Large intestine (tissue), 3 donors: ENCODE results near the gene KCNIP3. TPM values are rescaled to one million over a fixed set of nuclear protein-coding genes. Genes with fewer than 3 reads are reported as not detected.

Experiments used
- DNase-seq, 2 donors: peaks; one replicate each; pipeline versions ENCODE4 v3.0.0 to v3.0.0-alpha.2; 2013
- H3K27ac ChIP-seq: one replicate; pipeline ENCODE4 v1.5.1; 2013; ENCODE audit warnings: low read length
- H3K27me3 ChIP-seq: 2 replicates; pipeline ENCODE4 v1.6.1; 2013; ENCODE audit warnings: low read length; ENCODE audit not compliant: control insufficient read depth, insufficient read depth
- H3K36me3 ChIP-seq: 2 replicates; pipeline ENCODE4 v1.6.1; 2013; ENCODE audit warnings: low read length; ENCODE audit not compliant: control insufficient read depth, insufficient read depth
- H3K4me1 ChIP-seq: one replicate; pipeline ENCODE4 v1.6.1; 2013; ENCODE audit warnings: low read length; ENCODE audit not compliant: control insufficient read depth, insufficient read depth
- H3K4me3 ChIP-seq: one replicate; pipeline ENCODE4 v1.5.1; 2013; ENCODE audit warnings: low read length
- H3K9me3 ChIP-seq: one replicate; pipeline ENCODE4 v1.6.1; 2013; ENCODE audit warnings: mild to moderate bottlenecking, low read depth, low read length, moderate library complexity; ENCODE audit not compliant: control insufficient read depth
- WGBS: methylation state at CpG from one replicate; pipeline ENCODE4 v1.1.5; 2013; ENCODE audit warnings: low lambda C conversion rate; ENCODE audit not compliant: insufficient coverage; 5-methylcytosine and 5-hydroxymethylcytosine counted together
- polyA plus RNA-seq: library from polyadenylated mRNA; unstranded; fragments of 120-200 nt; gene quantifications from one replicate; pipeline ENCODE4 v1.2.1, GENCODE V29; 2013

KCNIP3 gene
- polyA plus RNA-seq, 1 donor = 2.1 TPM

- Histone ChIP-seq H3K9me3 (peaks cover 4% of the 10 kb centered on the region), H3K4me1 (peaks cover 3% of the 10 kb centered on the region), H3K36me3 (no peaks in the 10 kb centered on the region), H3K4me3 (no peak overlapping the region), H3K27ac (no peak overlapping the region), H3K27me3 (no peaks in the 10 kb centered on the region)
- no peak for DNase-seq
- WGBS = 40% methylated on average over 2 of the region's 18 CpGs
Observed at GRCh38 chr2:95320986-95321767, 24.0 kb downstream of the KCNIP3 start.

DNA sequence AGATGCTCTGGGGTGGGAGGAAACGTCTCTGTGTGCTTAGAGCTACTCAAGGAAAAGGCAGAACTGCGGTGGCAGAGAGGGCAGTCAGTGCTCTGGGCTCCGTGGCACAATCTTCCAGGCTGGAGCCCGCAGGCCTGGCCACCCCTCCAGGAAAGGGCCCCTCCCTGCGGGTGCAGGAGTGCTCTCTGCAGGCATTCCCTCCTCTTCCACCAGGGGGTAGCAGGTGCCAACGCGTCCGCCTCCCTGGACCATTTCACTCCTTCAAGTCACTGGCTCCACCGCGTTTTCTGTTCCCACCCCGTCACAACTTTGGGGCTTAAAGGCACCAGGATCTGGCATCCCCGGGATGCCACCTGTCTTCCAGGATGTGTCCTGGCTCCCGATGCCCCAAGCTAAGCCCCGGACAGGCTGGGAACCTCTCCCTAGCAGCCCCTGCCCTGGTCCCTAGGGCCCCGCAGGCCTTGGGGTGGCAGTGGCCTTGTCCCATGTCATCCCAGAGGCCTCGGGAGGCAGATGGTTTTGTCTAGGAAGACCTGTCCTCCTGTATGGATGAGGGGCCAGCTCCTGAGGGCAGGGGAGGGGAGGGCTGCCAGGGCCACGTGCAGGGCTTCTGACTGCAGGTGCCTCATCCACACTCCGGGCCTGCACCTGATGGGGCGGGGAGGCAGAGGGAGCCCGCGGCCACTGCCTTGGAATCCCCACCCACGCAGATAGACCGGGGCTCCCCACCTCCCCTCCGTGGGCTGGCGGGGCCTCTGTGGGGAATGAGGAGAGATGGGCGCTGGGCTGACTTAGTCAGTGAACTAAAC lies 26.4 kb downstream of the KCNIP3 start:
- no peaks in the 10 kb centered on the region for H3K4me1 ChIP-seq
- no CpG with 5 or more reads among the region's 26 CpGs for WGBS
- H3K36me3 ChIP-seq = no peaks in the 10 kb centered on the region
- H3K9me3 ChIP-seq = peaks cover 4% of the 10 kb centered on the region
- H3K27ac ChIP-seq = no peak overlapping the region
- no peak overlapping the region for H3K4me3 ChIP-seq
- H3K27me3 ChIP-seq = no peaks in the 10 kb centered on the region
- DNase-seq = no peak

DNA sequence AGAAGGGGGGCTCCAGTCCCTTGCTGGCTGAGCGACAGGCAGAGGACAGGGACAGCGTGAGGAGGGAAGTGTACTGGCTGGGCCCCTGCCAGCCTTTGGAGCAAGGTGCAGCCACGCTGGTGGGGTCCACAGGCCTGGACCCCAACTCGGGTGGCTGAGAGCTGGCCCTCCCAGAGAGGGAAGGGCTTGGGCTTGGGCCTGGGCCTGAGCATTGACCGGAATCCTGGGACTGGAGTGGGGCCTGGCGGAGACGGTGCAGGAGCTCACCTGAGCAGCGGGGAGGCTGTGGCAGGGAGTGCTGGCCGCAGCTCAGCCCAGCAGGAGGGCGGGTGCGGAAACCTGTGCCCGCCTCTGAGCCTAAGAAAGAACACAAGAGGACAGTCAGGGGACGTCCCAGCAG lies 27.9 kb downstream of the KCNIP3 start:
- no peak overlapping the region for H3K4me3 ChIP-seq
- no peak for DNase-seq
- H3K27me3 ChIP-seq = no peaks in the 10 kb centered on the region
- H3K4me1 ChIP-seq = no peaks in the 10 kb centered on the region
- no peak overlapping the region for H3K27ac ChIP-seq
- H3K9me3 ChIP-seq = peaks cover 4% of the 10 kb centered on the region
- WGBS = no CpG with 5 or more reads among the region's 13 CpGs
- H3K36me3 ChIP-seq = no peaks in the 10 kb centered on the region

GRCh38 chr2:95325590-95326432 lies 28.7 kb downstream of the KCNIP3 start:
- 100% methylated on average over 1 of the region's 10 CpGs for WGBS
- Histone ChIP-seq H3K27ac (no peak overlapping the region), H3K4me3 (no peak overlapping the region), H3K27me3 (no peaks in the 10 kb centered on the region), H3K9me3 (peaks cover 4% of the 10 kb centered on the region), H3K36me3 (no peaks in the 10 kb centered on the region), H3K4me1 (no peaks in the 10 kb centered on the region)
- DNase-seq = no peak

DNA sequence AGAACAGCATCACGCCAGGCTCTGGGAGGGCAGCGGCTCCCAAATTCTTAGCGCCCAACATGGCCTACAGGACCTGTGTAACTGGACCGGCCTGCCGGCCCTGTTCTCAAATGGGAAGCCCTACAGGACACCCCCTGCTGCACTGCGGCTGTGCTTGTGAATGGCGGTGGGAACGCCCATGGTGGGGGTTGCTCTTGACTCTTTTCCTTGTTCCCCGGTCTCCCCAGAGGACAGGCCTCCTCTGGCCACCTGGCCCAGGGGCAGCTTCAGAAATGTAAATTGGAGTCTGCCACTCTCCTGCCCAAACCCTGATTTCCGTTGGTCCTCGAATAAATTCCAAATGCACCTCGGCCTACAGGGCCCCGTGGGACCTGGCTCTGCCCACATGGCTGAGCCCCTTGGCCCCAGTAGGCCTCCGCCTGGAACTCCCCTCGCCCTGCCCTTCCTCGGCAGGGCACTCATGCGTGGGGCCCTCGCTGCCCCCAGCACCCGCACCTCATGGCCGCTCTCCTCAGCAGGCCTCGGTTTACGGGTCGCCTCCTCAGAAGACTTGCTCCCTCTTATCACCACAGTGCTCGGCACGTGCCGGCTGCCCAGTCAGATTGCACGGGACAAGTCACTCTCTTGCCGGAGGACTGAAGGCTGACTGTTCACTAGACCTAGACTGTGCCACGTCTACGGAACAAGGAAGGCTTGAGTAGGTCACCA lies 29.4 kb downstream of the KCNIP3 start:
- no CpG with 5 or more reads among the region's 30 CpGs for WGBS
- H3K27me3 ChIP-seq = no peaks in the 10 kb centered on the region
- no peak overlapping the region for H3K4me3 ChIP-seq
- H3K4me1 ChIP-seq = no peaks in the 10 kb centered on the region
- peaks cover 4% of the 10 kb centered on the region for H3K9me3 ChIP-seq
- DNase-seq = no peak
- no peaks in the 10 kb centered on the region for H3K36me3 ChIP-seq
- H3K27ac ChIP-seq = no peak overlapping the region

GRCh38 chr2:95327861-95328260 lies 30.7 kb downstream of the KCNIP3 start:
- Histone ChIP-seq H3K36me3 (no peaks in the 10 kb centered on the region), H3K27ac (no peak overlapping the region), H3K4me1 (no peaks in the 10 kb centered on the region), H3K9me3 (peaks cover 4% of the 10 kb centered on the region), H3K4me3 (no peak overlapping the region), H3K27me3 (no peaks in the 10 kb centered on the region)
- WGBS = no CpG with 5 or more reads among the region's 7 CpGs
- DNase-seq = no peak

- no peak for DNase-seq
- Histone ChIP-seq H3K36me3 (no peaks in the 10 kb centered on the region), H3K27me3 (no peaks in the 10 kb centered on the region)
Observed at GRCh38 chr2:95328358-95329125, 31.4 kb downstream of the KCNIP3 start.

DNA sequence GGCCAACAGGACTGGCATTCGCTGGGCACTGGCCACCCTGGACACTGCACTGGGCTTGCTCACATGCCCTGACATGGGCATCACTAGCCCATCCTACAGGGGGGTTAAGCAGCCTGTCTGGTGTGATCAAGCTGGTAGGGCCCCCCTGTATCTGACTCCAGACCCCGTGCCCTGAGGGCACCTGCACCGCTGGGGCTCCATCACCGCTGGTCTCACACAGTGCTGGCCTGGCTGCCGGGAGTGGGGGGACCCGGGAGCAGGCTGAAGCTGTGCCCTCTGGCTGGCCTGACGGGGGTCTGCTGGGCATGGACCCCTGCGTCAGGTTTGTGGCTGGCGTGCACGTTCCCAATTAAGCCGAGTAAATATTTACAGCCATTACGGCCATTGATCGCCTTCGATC lies 32.3 kb downstream of the KCNIP3 start:
- no peak for DNase-seq
- no peak overlapping the region for H3K27ac ChIP-seq
- H3K4me1 ChIP-seq = no peaks in the 10 kb centered on the region
- no CpG with 5 or more reads among the region's 14 CpGs for WGBS
- no peak overlapping the region for H3K4me3 ChIP-seq
- peaks cover 4% of the 10 kb centered on the region for H3K9me3 ChIP-seq
- peaks cover 1% of the 10 kb centered on the region for H3K27me3 ChIP-seq
- H3K36me3 ChIP-seq = no peaks in the 10 kb centered on the region

More at GRCh38 chr2:95328358-95329125, 31.4 kb downstream of the KCNIP3 start:
- no CpG with 5 or more reads among the region's 15 CpGs for WGBS
- Histone ChIP-seq H3K9me3 (peaks cover 4% of the 10 kb centered on the region), H3K4me3 (no peak overlapping the region), H3K4me1 (no peaks in the 10 kb centered on the region), H3K27ac (no peak overlapping the region)

GRCh38 chr2:95329891-95330793 lies 33.0 kb downstream of the KCNIP3 start:
- no CpG with 5 or more reads among the region's 23 CpGs for WGBS
- no peak overlapping the region for H3K4me3 ChIP-seq
- H3K4me1 ChIP-seq = no peaks in the 10 kb centered on the region
- H3K27ac ChIP-seq = no peak overlapping the region
- peaks cover 3% of the 10 kb centered on the region for H3K9me3 ChIP-seq
- H3K36me3 ChIP-seq = no peaks in the 10 kb centered on the region
- no peak for DNase-seq
- H3K27me3 ChIP-seq = peaks cover 5% of the 10 kb centered on the region
